ENCODE data around the gene SPSB1.

SPSB1 gene

GRCh38 chr1:9340172-9340854 is 47.6 kb downstream of the SPSB1 start:
- no peak overlapping the region for H3K27ac ChIP-seq (replicated peaks)
- no peak for DNase-seq (ENCODE audit: low read depth in 1 of 2, low spot score in 1 of 2)
- no peaks in the 10 kb centered on the region for H3K27me3 ChIP-seq (ENCODE audit: insufficient read depth, poor library complexity, severe bottlenecking)
- H3K4me3 ChIP-seq (replicated peaks; ENCODE audit: insufficient read depth, low read length), result no peak overlapping the region
- TF ChIP-seq CTCF (IDR thresholded peaks at IDR 0.05; ENCODE audit: insufficient read depth, low read length) (no peak), GABPA (IDR thresholded peaks at IDR 0.05; ENCODE audit: low read depth) (no peak), SPI1 (IDR thresholded peaks at IDR 0.05; ENCODE audit: borderline replicate concordance, low read depth) (no peak), POLR2AphosphoS5 (IDR thresholded peaks at IDR 0.05; ENCODE audit: low read depth) (no peak)
- TF ChIP-seq, protein P1, sequence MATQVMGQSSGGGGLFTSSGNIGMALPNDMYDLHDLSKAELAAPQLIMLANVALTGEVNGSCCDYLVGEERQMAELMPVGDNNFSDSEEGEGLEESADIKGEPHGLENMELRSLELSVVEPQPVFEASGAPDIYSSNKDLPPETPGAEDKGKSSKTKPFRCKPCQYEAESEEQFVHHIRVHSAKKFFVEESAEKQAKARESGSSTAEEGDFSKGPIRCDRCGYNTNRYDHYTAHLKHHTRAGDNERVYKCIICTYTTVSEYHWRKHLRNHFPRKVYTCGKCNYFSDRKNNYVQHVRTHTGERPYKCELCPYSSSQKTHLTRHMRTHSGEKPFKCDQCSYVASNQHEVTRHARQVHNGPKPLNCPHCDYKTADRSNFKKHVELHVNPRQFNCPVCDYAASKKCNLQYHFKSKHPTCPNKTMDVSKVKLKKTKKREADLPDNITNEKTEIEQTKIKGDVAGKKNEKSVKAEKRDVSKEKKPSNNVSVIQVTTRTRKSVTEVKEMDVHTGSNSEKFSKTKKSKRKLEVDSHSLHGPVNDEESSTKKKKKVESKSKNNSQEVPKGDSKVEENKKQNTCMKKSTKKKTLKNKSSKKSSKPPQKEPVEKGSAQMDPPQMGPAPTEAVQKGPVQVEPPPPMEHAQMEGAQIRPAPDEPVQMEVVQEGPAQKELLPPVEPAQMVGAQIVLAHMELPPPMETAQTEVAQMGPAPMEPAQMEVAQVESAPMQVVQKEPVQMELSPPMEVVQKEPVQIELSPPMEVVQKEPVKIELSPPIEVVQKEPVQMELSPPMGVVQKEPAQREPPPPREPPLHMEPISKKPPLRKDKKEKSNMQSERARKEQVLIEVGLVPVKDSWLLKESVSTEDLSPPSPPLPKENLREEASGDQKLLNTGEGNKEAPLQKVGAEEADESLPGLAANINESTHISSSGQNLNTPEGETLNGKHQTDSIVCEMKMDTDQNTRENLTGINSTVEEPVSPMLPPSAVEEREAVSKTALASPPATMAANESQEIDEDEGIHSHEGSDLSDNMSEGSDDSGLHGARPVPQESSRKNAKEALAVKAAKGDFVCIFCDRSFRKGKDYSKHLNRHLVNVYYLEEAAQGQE (IDR thresholded peaks at IDR 0.05; ENCODE audit: insufficient replicate concordance, low read depth), result no peak

GRCh38 chr1:9340864-9341263 is 48.2 kb downstream of the SPSB1 start:
- no peak overlapping the region for H3K4me3 ChIP-seq (replicated peaks; ENCODE audit: insufficient read depth, low read length)
- TF ChIP-seq POLR2AphosphoS5 (IDR thresholded peaks at IDR 0.05; ENCODE audit: low read depth) (no peak), GABPA (IDR thresholded peaks at IDR 0.05; ENCODE audit: low read depth) (no peak), SPI1 (IDR thresholded peaks at IDR 0.05; ENCODE audit: borderline replicate concordance, low read depth) (peak; percentile 97), CTCF (IDR thresholded peaks at IDR 0.05; ENCODE audit: insufficient read depth, low read length) (no peak)
- TF ChIP-seq, protein P1 (IDR thresholded peaks at IDR 0.05; ENCODE audit: insufficient replicate concordance, low read depth), result no peak
- DNase-seq (ENCODE audit: low read depth in 1 of 2, low spot score in 1 of 2), result peak in 1 of 2 experiments; percentile 61
- H3K27ac ChIP-seq (replicated peaks), result no peak overlapping the region
- peaks cover 2% of the 10 kb centered on the region for H3K27me3 ChIP-seq (ENCODE audit: insufficient read depth, poor library complexity, severe bottlenecking)

GRCh38 chr1:9341301-9341845 is 48.7 kb downstream of the SPSB1 start:
- no peak for TF ChIP-seq POLR2AphosphoS5 (IDR thresholded peaks at IDR 0.05; ENCODE audit: low read depth)
- TF ChIP-seq, protein P1 (IDR thresholded peaks at IDR 0.05; ENCODE audit: insufficient replicate concordance, low read depth), result no peak
- no peak for TF ChIP-seq CTCF (IDR thresholded peaks at IDR 0.05; ENCODE audit: insufficient read depth, low read length)
- no peak for DNase-seq (ENCODE audit: low read depth in 1 of 2, low spot score in 1 of 2)
- Histone ChIP-seq H3K27me3 (ENCODE audit: insufficient read depth, poor library complexity, severe bottlenecking) (peaks cover 2% of the 10 kb centered on the region), H3K27ac (replicated peaks) (no peak overlapping the region), H3K4me3 (replicated peaks; ENCODE audit: insufficient read depth, low read length) (no peak overlapping the region)

All from HL-60 (cell line).